Tibial nerve (tissue), 4 donors: ENCODE measurements around the gene NOTCH3. TPM values are rescaled to one million over a fixed set of nuclear protein-coding genes. Genes with fewer than 3 reads are reported as not detected.

Experiments used
- DNase-seq, 2 donors: peaks; one replicate each; pipeline ENCODE4 v3.0.0-alpha.2; 2019; ENCODE audit warnings: low spot score in 2 of 2
- H3K27ac ChIP-seq, 4 donors: fragments of 200-600 bp; sonication (generic) in 3 of 4; one replicate each; pipeline ENCODE4 v1.5.1; 2017 to 2019; ENCODE audit warnings: mild to moderate bottlenecking in 1 of 4
- H3K27me3 ChIP-seq, 2 donors: fragments of 200-600 bp; sonication (generic) in 1 of 2; one replicate each; pipeline versions ENCODE4 v1.5.1 to v1.6.0; 2017 to 2019
- H3K36me3 ChIP-seq, 3 donors: fragments of 200-600 bp; sonication (generic); one replicate each; pipeline ENCODE4 v1.5.1; 2018 to 2019
- H3K4me1 ChIP-seq, 4 donors: fragments of 200-600 bp; sonication (generic) in 3 of 4; one replicate each; pipeline ENCODE4 v1.5.1; 2017 to 2019
- H3K4me3 ChIP-seq, 4 donors: fragments of 200-600 bp; sonication (generic) in 3 of 4; one replicate each; pipeline ENCODE4 v1.5.1; 2017 to 2019; ENCODE audit warnings: mild to moderate bottlenecking in 1 of 4, moderate library complexity in 1 of 4
- H3K9me3 ChIP-seq, 4 donors: fragments of 200-600 bp; sonication (generic) in 3 of 4; one replicate each; pipeline ENCODE4 v1.5.1; 2017 to 2019
- CTCF ChIP-seq, 5 experiments: fragments of 200-600 bp in 3 of 5; fragments of 450-650 bp in 2 of 5; sonication (generic) in 3 of 5; IDR thresholded peaks; one replicate each; pipeline ENCODE4 v1.5.1; 2016 to 2019; ENCODE audit warnings: antibody characterized with exemption in 5 of 5, mild to moderate bottlenecking in 3 of 5, moderate library complexity in 2 of 5
- EP300 ChIP-seq, 2 donors: sonication (generic); formaldehyde crosslinking; IDR thresholded peaks; one replicate each; pipeline ENCODE4 v1.6.1; 2017; ENCODE audit warnings: antibody characterized with exemption in 2 of 2, mild to moderate bottlenecking in 1 of 2
- POLR2A ChIP-seq, 2 donors: fragments of 450-650 bp; IDR thresholded peaks; one replicate each; pipeline ENCODE4 v1.6.1; 2017; ENCODE audit warnings: antibody characterized with exemption in 2 of 2, mild to moderate bottlenecking in 2 of 2, moderate library complexity in 2 of 2
- WGBS, 2 donors: methylation state at CpG; one replicate each; pipeline ENCODE4 v1.1.5; 2018; 5-methylcytosine and 5-hydroxymethylcytosine counted together
- total RNA-seq, 4 donors: library from RNA; depleted of rRNA; stranded (reverse); fragments of >200 nt; gene quantifications; one replicate each; pipeline ENCODE4 v1.1.0, GENCODE V29; 2016

NOTCH3 gene
- total RNA-seq, result 10 to 100 TPM; 34.3 to 86.1 (median 53.2) TPM

- 5 to 6% methylated on average over 24 to 31 of the region's 74 CpGs for WGBS, 2 donors
- TF ChIP-seq CTCF (IDR thresholded peaks at IDR 0.05), result no peak
- TF ChIP-seq EP300 (IDR thresholded peaks at IDR 0.05), result no peak
- TF ChIP-seq POLR2A (IDR thresholded peaks at IDR 0.05), result no peak
These were observed at the start of gene NOTCH3 for GRCh38 chr19:15200553-15201364. Gene NOTCH3 (minus strand): TSS chr19:15200995. CDS start chr19:15200905, 90 bp downstream.

GRCh38 chr19:15250640-15250993 is 49.8 kb upstream of the NOTCH3 start:
- no peak for DNase-seq
- WGBS, 2 donors, result 25 to 43% methylated on average over 1 of the region's 1 CpG
- Histone ChIP-seq H3K36me3 (peaks cover 6 to 55% (median 23%) of the 10 kb centered on the region in 3 donors), H3K4me1 (peaks cover 14 to 93% (median 72%) of the 10 kb centered on the region in 4 donors), H3K27ac (peak overlapping the region; percentile 72 to 95 (median 86)), H3K4me3 (no peak overlapping the region), H3K9me3 (no peaks in the 10 kb centered on the region), H3K27me3 (no peaks in the 10 kb centered on the region)
- no peak for TF ChIP-seq EP300 (IDR thresholded peaks at IDR 0.05)
- no peak for TF ChIP-seq POLR2A (IDR thresholded peaks at IDR 0.05)
- no peak for TF ChIP-seq CTCF (IDR thresholded peaks at IDR 0.05)

More at GRCh38 chr19:15200553-15201364, at the start of gene NOTCH3:
- Histone ChIP-seq H3K9me3 (no peaks in the 10 kb centered on the region), H3K36me3 (no peaks in the 10 kb centered on the region), H3K4me1 (peaks cover 0 to 42% (median 16%) of the 10 kb centered on the region in 4 donors), H3K27ac (peak within 1 kb of the TSS; percentile 28 to 88 (median 79)), H3K4me3 (peak within 1 kb of the TSS; percentile 36 to 58 (median 46)), H3K27me3 (peaks cover 0 to 33% of the 10 kb centered on the region in 2 donors)
- no peak for DNase-seq

DNA sequence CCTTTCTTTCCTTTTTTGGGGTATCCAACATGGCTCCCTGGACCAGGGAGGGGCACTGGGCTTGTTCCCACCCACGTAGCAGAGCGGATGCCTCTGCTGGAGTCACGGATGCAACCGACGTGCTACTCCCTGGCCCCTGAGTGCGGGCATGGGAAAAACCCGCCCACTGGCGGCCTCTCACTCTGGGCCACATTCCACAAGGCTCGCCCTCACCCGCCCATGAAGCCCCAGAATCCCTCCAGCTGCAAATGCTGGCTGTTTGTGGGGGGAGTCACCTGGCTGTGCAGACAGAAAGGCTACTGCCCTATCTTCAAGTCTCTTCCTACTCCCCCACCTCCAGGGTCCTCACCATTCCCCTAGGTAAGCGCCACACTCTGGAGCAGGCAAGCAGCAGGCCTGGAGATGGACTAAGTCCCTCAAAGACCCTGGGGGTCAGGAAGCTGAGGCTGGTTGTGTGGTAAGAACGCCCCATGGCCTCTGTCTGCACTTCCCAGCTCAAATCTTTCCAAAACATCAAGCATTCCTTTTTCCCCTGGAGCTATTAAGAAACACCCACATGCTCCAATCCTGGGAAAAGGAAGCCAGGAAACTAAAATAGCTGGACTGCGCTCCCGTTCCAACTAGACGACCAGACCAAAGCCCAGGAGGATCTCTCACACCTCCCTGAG is 49.3 kb upstream of the NOTCH3 start:
- 16 to 22% methylated on average over 15 of the region's 15 CpGs for WGBS, 2 donors
- Histone ChIP-seq H3K27me3 (no peaks in the 10 kb centered on the region), H3K4me1 (peaks cover 14 to 97% (median 74%) of the 10 kb centered on the region in 4 donors), H3K36me3 (peaks cover 6 to 55% (median 19%) of the 10 kb centered on the region in 3 donors), H3K27ac (peak overlapping the region; percentile 72 to 95 (median 86)), H3K9me3 (no peaks in the 10 kb centered on the region), H3K4me3 (no peak overlapping the region)
- DNase-seq, result peak in 1 of 2 donors; percentile 45
- TF ChIP-seq POLR2A (IDR thresholded peaks at IDR 0.05) (no peak), EP300 (IDR thresholded peaks at IDR 0.05) (peak in 1 of 2 donors; percentile 53), CTCF (IDR thresholded peaks at IDR 0.05) (no peak)

DNA sequence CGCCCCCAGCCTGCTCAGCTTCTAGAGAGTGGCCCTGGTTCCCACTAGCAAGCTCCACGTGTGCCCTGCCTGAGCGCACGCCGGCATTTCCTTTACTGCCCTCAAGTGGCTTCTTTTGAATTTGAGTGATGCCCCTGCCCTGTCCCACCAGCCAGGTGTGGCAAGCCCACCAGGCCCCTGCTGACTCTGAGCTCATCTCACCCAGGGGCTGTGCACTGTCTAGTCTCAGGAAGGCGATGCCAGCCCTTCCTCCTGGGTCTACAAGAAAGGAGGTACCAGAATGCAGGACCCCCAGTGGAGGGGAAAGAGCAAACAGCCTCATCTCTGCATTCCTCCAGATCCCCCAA is 48.7 kb upstream of the NOTCH3 start:
- Histone ChIP-seq H3K27me3 (no peaks in the 10 kb centered on the region), H3K4me1 (peaks cover 14 to 98% (median 77%) of the 10 kb centered on the region in 4 donors), H3K9me3 (no peaks in the 10 kb centered on the region), H3K4me3 (no peak overlapping the region), H3K36me3 (peaks cover 6 to 55% (median 13%) of the 10 kb centered on the region in 3 donors), H3K27ac (peak overlapping the region; percentile 72 to 95 (median 86))
- DNase-seq, result no peak
- WGBS, 2 donors, result 46 to 55% methylated on average over 6 of the region's 6 CpGs
- TF ChIP-seq POLR2A (IDR thresholded peaks at IDR 0.05), result no peak
- TF ChIP-seq CTCF (IDR thresholded peaks at IDR 0.05), result no peak
- no peak for TF ChIP-seq EP300 (IDR thresholded peaks at IDR 0.05)
